Endothelial cell of umbilical vein (primary cell): ENCODE results near the gene PTPN3. TPM values are rescaled to one million over a fixed set of nuclear protein-coding genes. Genes with fewer than 3 reads are reported as not detected.

Source experiments
- BruUV-seq: library from RNA; stranded (reverse); fragments of 400-500 nt; replicated peaks from 2 replicates; lab custom pipeline; 2021; lab: Mats Ljungman, UMichigan
- CTCF ChIA-PET: fragments of 300-600, 350-600 bp; sonication (Branson Sonifier 250); formaldehyde crosslinking; loops from one replicate; lab custom pipeline; 2021; ENCODE audit warnings: antibody characterized with exemption, inconsistent platforms; lab: Charles Lee
- POLR2A ChIA-PET: fragments of 300-600, 350-600 bp; sonication (Branson Sonifier 250); formaldehyde crosslinking; loops from one replicate; lab custom pipeline; 2021; ENCODE audit warnings: antibody characterized with exemption, inconsistent platforms; lab: Charles Lee
- DNase-seq: peaks from one replicate; pipeline ENCODE4 v3.0.0-alpha.2; 2011; ENCODE audit warnings: low read depth, low spot score
- FAIRE-seq: peaks from 2 replicates; lab custom pipeline; 2011; peaks lifted over from hg19 to GRCh38; lab: Jason Lieb, UNC
- H2AFZ ChIP-seq: 2 replicates; pipeline ENCODE4 v1.6.0; 2012; ENCODE audit warnings: low read depth, low read length, control low read depth, inconsistent platforms
- H3K27ac ChIP-seq: 2 replicates; pipeline ENCODE4 v1.5.1; 2011; ENCODE audit warnings: low read depth, mild to moderate bottlenecking, control low read depth, low read length, moderate library complexity; ENCODE audit not compliant: insufficient read depth
- H3K27me3 ChIP-seq, 2 experiments: 2 replicates each; pipeline versions ENCODE4 v1.6.0 to v1.6.1; 2011; ENCODE audit warnings: low read length in 2 of 2, mixed read lengths in 1 of 2; ENCODE audit not compliant: control insufficient read depth in 2 of 2, insufficient read depth in 2 of 2
- H3K36me3 ChIP-seq, 2 experiments: 2 replicates in 1 of 2; 3 replicates in 1 of 2; pipeline ENCODE4 v1.5.1; 2011; ENCODE audit warnings: low read length in 2 of 2, mild to moderate bottlenecking in 1 of 2, moderate library complexity in 1 of 2; ENCODE audit not compliant: control insufficient read depth in 2 of 2, insufficient read depth in 2 of 2; ENCODE audit errors: extremely low read depth in 1 of 2
- H3K4me1 ChIP-seq: 3 replicates; pipeline ENCODE4 v1.5.1; 2011; ENCODE audit warnings: mild to moderate bottlenecking, low read length; ENCODE audit not compliant: control insufficient read depth, insufficient read depth; ENCODE audit errors: extremely low read depth
- H3K4me2 ChIP-seq: 2 replicates; pipeline ENCODE4 v1.6.1; 2011; ENCODE audit warnings: low read length, control low read depth, mixed read lengths; ENCODE audit not compliant: insufficient read depth
- H3K4me3 ChIP-seq, 3 experiments: fragments of 200-600 bp in 1 of 3; sonication (generic), shearing (Covaris generic) in 1 of 3; replicated peaks in 1 of 3; 2 replicates each; pipeline ENCODE4 v1.5.1; 2011 to 2016; ENCODE audit warnings: control low read depth in 3 of 3, low read length in 3 of 3, mild to moderate bottlenecking in 2 of 3, inconsistent platforms in 1 of 3, low read depth in 1 of 3, moderate library complexity in 1 of 3; ENCODE audit not compliant: insufficient read depth in 1 of 3
- H3K79me2 ChIP-seq: 2 replicates; pipeline ENCODE4 v1.6.0; 2012; ENCODE audit warnings: low read length, inconsistent platforms; ENCODE audit not compliant: control insufficient read depth, insufficient read depth
- H3K9ac ChIP-seq: replicated peaks from 2 replicates; pipeline ENCODE3; 2011; ENCODE audit warnings: low read length, control low read depth; ENCODE audit not compliant: insufficient read depth; ENCODE audit errors: extremely low read depth
- H3K9me1 ChIP-seq: replicated peaks from 3 replicates; pipeline ENCODE4 v1.6.0; 2011; ENCODE audit warnings: mild to moderate bottlenecking, low read length; ENCODE audit not compliant: control insufficient read depth, insufficient read depth; ENCODE audit errors: extremely low read depth
- H3K9me3 ChIP-seq: replicated peaks from 2 replicates; pipeline ENCODE4 v1.5.1; 2012; ENCODE audit warnings: low read length, inconsistent platforms; ENCODE audit not compliant: control insufficient read depth, insufficient read depth
- H4K20me1 ChIP-seq: replicated peaks from 2 replicates; pipeline ENCODE3; 2011; ENCODE audit warnings: mild to moderate bottlenecking, low read length; ENCODE audit not compliant: control insufficient read depth, insufficient read depth; ENCODE audit errors: extremely low read depth
- EZH2 ChIP-seq: IDR thresholded peaks from 2 replicates; pipeline ENCODE4 v1.6.1; 2012; ENCODE audit warnings: borderline replicate concordance, low read depth, mild to moderate bottlenecking, moderate library complexity, low read length, inconsistent platforms; ENCODE audit not compliant: severe bottlenecking
- FOS ChIP-seq: IDR thresholded peaks from 2 replicates; pipeline ENCODE4 v1.6.1; 2011; ENCODE audit warnings: mild to moderate bottlenecking, low read length, moderate library complexity, borderline replicate concordance; ENCODE audit not compliant: insufficient read depth
- JUN ChIP-seq: IDR thresholded peaks from 2 replicates; pipeline ENCODE4 v1.6.1; 2011; ENCODE audit warnings: borderline replicate concordance, low read depth; ENCODE audit not compliant: insufficient read length, insufficient read depth
- MAX ChIP-seq: IDR thresholded peaks from 2 replicates; pipeline ENCODE4 v1.6.1; 2011; ENCODE audit not compliant: insufficient read depth, insufficient read length
- MYC ChIP-seq: IDR thresholded peaks from one replicate; pipeline ENCODE4 v1.6.1; 2011; ENCODE audit warnings: mild to moderate bottlenecking, low read depth, low read length
- POLR2A ChIP-seq: IDR thresholded peaks from 2 replicates; pipeline ENCODE4 v1.6.1; 2012; ENCODE audit warnings: low read depth, mild to moderate bottlenecking, control low read depth, low read length
- dilution Hi-C: fragments of 300-500 bp; cut with MboI; formaldehyde crosslinking; loops from one replicate; pipeline ENCODE4 v1.15.0; 2019; ENCODE audit warnings: low sequenced_read_pairs; ENCODE audit not compliant: extremely low pct_ligation_motif_present
- intact Hi-C: fragments of 100-400 bp; cut with micrococcal nuclease; formaldehyde crosslinking; loops from one replicate; pipeline ENCODE4 v1.10.0; 2022
- polyA plus RNA-seq, 4 experiments: library from polyadenylated mRNA; depleted of rRNA in 3 of 4; stranded (reverse) in 3 of 4; unstranded in 1 of 4; fragments of >200 nt; gene quantifications; 2 replicates each; pipeline versions ENCODE4 v1.2.1 to v1.2.3, GENCODE V29; 2011 to 2012; ENCODE audit warnings: missing spikeins in 1 of 4
- total RNA-seq: library from RNA; stranded (reverse); gene quantifications from 2 replicates; pipeline ENCODE4 v1.2.3, GENCODE V29; 2021
- TF ChIP-seq, protein P1 (sequence below), 2 donors: IDR thresholded peaks; 1 replicate in 1 of 2; 2 replicates in 1 of 2; pipeline ENCODE4 v1.5.1; 2011; ENCODE audit warnings: low read length in 2 of 2, mild to moderate bottlenecking in 2 of 2, moderate library complexity in 2 of 2, control low read depth in 1 of 2, inconsistent platforms in 1 of 2, low read depth in 1 of 2; ENCODE audit not compliant: insufficient read depth in 1 of 2; ENCODE audit errors: extremely low read depth in 1 of 2

PTPN3 gene
- total and polyA plus RNA-seq, 2 donors (not counting 3 experiments of a cell fraction or from before 2014, with no cell fraction given), result 0.01 TPM; not detected in 1

- H3K27me3 ChIP-seq, result no peaks in the 10 kb centered on the region
- POLR2A ChIA-PET, result no interaction called here
- no peak overlapping the region for H3K27ac ChIP-seq
- no peaks in the 10 kb centered on the region for H3K4me1 ChIP-seq
- H3K36me3 ChIP-seq, result no peaks in the 10 kb centered on the region
- dilution Hi-C loops (no loop called here), intact Hi-C loops (no loop called here)
- FAIRE-seq (no peak), DNase-seq (no peak)
- BruUV-seq, result no TSS peak
- H3K4me2 ChIP-seq, result no peak overlapping the region
- CTCF ChIA-PET, result no interaction called here
- no peak for TF ChIP-seq MYC
- no peak for TF ChIP-seq FOS
- TF ChIP-seq POLR2A, result no peak
- TF ChIP-seq, protein P1, sequence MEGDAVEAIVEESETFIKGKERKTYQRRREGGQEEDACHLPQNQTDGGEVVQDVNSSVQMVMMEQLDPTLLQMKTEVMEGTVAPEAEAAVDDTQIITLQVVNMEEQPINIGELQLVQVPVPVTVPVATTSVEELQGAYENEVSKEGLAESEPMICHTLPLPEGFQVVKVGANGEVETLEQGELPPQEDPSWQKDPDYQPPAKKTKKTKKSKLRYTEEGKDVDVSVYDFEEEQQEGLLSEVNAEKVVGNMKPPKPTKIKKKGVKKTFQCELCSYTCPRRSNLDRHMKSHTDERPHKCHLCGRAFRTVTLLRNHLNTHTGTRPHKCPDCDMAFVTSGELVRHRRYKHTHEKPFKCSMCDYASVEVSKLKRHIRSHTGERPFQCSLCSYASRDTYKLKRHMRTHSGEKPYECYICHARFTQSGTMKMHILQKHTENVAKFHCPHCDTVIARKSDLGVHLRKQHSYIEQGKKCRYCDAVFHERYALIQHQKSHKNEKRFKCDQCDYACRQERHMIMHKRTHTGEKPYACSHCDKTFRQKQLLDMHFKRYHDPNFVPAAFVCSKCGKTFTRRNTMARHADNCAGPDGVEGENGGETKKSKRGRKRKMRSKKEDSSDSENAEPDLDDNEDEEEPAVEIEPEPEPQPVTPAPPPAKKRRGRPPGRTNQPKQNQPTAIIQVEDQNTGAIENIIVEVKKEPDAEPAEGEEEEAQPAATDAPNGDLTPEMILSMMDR (IDR thresholded peaks at IDR 0.05; ENCODE audit: extremely low read depth in 1 of 2, insufficient read depth in 1 of 2, low read depth in 1 of 2, low read length in 2 of 2), result no peak
- no peak for TF ChIP-seq EZH2
- TF ChIP-seq MAX, result no peak
- no peaks in the 10 kb centered on the region for H3K79me2 ChIP-seq
- H4K20me1 ChIP-seq, result no peaks in the 10 kb centered on the region
- no peak overlapping the region for H2AFZ ChIP-seq
- H3K4me3 ChIP-seq, result no peak overlapping the region
- no peaks in the 10 kb centered on the region for H3K9me1 ChIP-seq
- no peaks in the 10 kb centered on the region for H3K9me3 ChIP-seq
- no peak overlapping the region for H3K9ac ChIP-seq
These were observed 125.9 kb downstream of the PTPN3 start for GRCh38 chr9:109372246-109372645.

GRCh38 chr9:109371374-109371773, 126.7 kb downstream of the PTPN3 start:
- TF ChIP-seq MAX, result no peak
- TF ChIP-seq FOS, result no peak
- TF ChIP-seq JUN, result no peak
- no peak for TF ChIP-seq EZH2
- TF ChIP-seq, protein P1 (IDR thresholded peaks at IDR 0.05; ENCODE audit: extremely low read depth in 1 of 2, insufficient read depth in 1 of 2, low read depth in 1 of 2, low read length in 2 of 2), result no peak
- TF ChIP-seq POLR2A, result no peak
- Histone ChIP-seq H3K4me1 (no peaks in the 10 kb centered on the region), H3K9me3 (no peaks in the 10 kb centered on the region), H3K9ac (no peak overlapping the region), H3K79me2 (no peaks in the 10 kb centered on the region), H3K27ac (no peak overlapping the region), H3K27me3 (no peaks in the 10 kb centered on the region), H3K4me2 (no peak overlapping the region), H3K4me3 (no peak overlapping the region), H3K9me1 (no peaks in the 10 kb centered on the region), H2AFZ (no peak overlapping the region), H4K20me1 (no peaks in the 10 kb centered on the region), H3K36me3 (no peaks in the 10 kb centered on the region)
- ChIA-PET CTCF (no interaction called here), POLR2A (no interaction called here)
- intact Hi-C loops (no loop called here), dilution Hi-C loops (no loop called here)
- no peak for FAIRE-seq
- no TSS peak for BruUV-seq
- no peak for DNase-seq
